Endothelial cell of umbilical vein (primary cell): ENCODE measurements around the gene ACSL6. TPM values are rescaled to one million over a fixed set of nuclear protein-coding genes. Genes with fewer than 3 reads are reported as not detected.

ENCODE experiments used
- BruUV-seq: library from RNA; stranded (reverse); fragments of 400-500 nt; replicated peaks from 2 replicates; lab custom pipeline; 2021; lab: Mats Ljungman, UMichigan
- CTCF ChIA-PET: fragments of 300-600, 350-600 bp; sonication (Branson Sonifier 250); formaldehyde crosslinking; loops from one replicate; lab custom pipeline; 2021; ENCODE audit warnings: antibody characterized with exemption, inconsistent platforms; lab: Charles Lee
- POLR2A ChIA-PET: fragments of 300-600, 350-600 bp; sonication (Branson Sonifier 250); formaldehyde crosslinking; loops from one replicate; lab custom pipeline; 2021; ENCODE audit warnings: antibody characterized with exemption, inconsistent platforms; lab: Charles Lee
- DNase-seq: peaks from one replicate; pipeline ENCODE4 v3.0.0-alpha.2; 2011; ENCODE audit warnings: low read depth, low spot score
- FAIRE-seq: peaks from 2 replicates; lab custom pipeline; 2011; peaks lifted over from hg19 to GRCh38; lab: Jason Lieb, UNC
- H2AFZ ChIP-seq: 2 replicates; pipeline ENCODE4 v1.6.0; 2012; ENCODE audit warnings: low read depth, low read length, control low read depth, inconsistent platforms
- H3K27ac ChIP-seq: 2 replicates; pipeline ENCODE4 v1.5.1; 2011; ENCODE audit warnings: low read depth, mild to moderate bottlenecking, control low read depth, low read length, moderate library complexity; ENCODE audit not compliant: insufficient read depth
- H3K27me3 ChIP-seq, 2 experiments: 2 replicates each; pipeline versions ENCODE4 v1.6.0 to v1.6.1; 2011; ENCODE audit warnings: low read length in 2 of 2, mixed read lengths in 1 of 2; ENCODE audit not compliant: control insufficient read depth in 2 of 2, insufficient read depth in 2 of 2
- H3K36me3 ChIP-seq, 2 experiments: 2 replicates in 1 of 2; 3 replicates in 1 of 2; pipeline ENCODE4 v1.5.1; 2011; ENCODE audit warnings: low read length in 2 of 2, mild to moderate bottlenecking in 1 of 2, moderate library complexity in 1 of 2; ENCODE audit not compliant: control insufficient read depth in 2 of 2, insufficient read depth in 2 of 2; ENCODE audit errors: extremely low read depth in 1 of 2
- H3K4me1 ChIP-seq: 3 replicates; pipeline ENCODE4 v1.5.1; 2011; ENCODE audit warnings: mild to moderate bottlenecking, low read length; ENCODE audit not compliant: control insufficient read depth, insufficient read depth; ENCODE audit errors: extremely low read depth
- H3K4me2 ChIP-seq: 2 replicates; pipeline ENCODE4 v1.6.1; 2011; ENCODE audit warnings: low read length, control low read depth, mixed read lengths; ENCODE audit not compliant: insufficient read depth
- H3K4me3 ChIP-seq, 3 experiments: fragments of 200-600 bp in 1 of 3; sonication (generic), shearing (Covaris generic) in 1 of 3; replicated peaks in 1 of 3; 2 replicates each; pipeline ENCODE4 v1.5.1; 2011 to 2016; ENCODE audit warnings: control low read depth in 3 of 3, low read length in 3 of 3, mild to moderate bottlenecking in 2 of 3, inconsistent platforms in 1 of 3, low read depth in 1 of 3, moderate library complexity in 1 of 3; ENCODE audit not compliant: insufficient read depth in 1 of 3
- H3K79me2 ChIP-seq: 2 replicates; pipeline ENCODE4 v1.6.0; 2012; ENCODE audit warnings: low read length, inconsistent platforms; ENCODE audit not compliant: control insufficient read depth, insufficient read depth
- H3K9ac ChIP-seq: replicated peaks from 2 replicates; pipeline ENCODE3; 2011; ENCODE audit warnings: low read length, control low read depth; ENCODE audit not compliant: insufficient read depth; ENCODE audit errors: extremely low read depth
- H3K9me1 ChIP-seq: replicated peaks from 3 replicates; pipeline ENCODE4 v1.6.0; 2011; ENCODE audit warnings: mild to moderate bottlenecking, low read length; ENCODE audit not compliant: control insufficient read depth, insufficient read depth; ENCODE audit errors: extremely low read depth
- H3K9me3 ChIP-seq: replicated peaks from 2 replicates; pipeline ENCODE4 v1.5.1; 2012; ENCODE audit warnings: low read length, inconsistent platforms; ENCODE audit not compliant: control insufficient read depth, insufficient read depth
- H4K20me1 ChIP-seq: replicated peaks from 2 replicates; pipeline ENCODE3; 2011; ENCODE audit warnings: mild to moderate bottlenecking, low read length; ENCODE audit not compliant: control insufficient read depth, insufficient read depth; ENCODE audit errors: extremely low read depth
- EZH2 ChIP-seq: IDR thresholded peaks from 2 replicates; pipeline ENCODE4 v1.6.1; 2012; ENCODE audit warnings: borderline replicate concordance, low read depth, mild to moderate bottlenecking, moderate library complexity, low read length, inconsistent platforms; ENCODE audit not compliant: severe bottlenecking
- FOS ChIP-seq: IDR thresholded peaks from 2 replicates; pipeline ENCODE4 v1.6.1; 2011; ENCODE audit warnings: mild to moderate bottlenecking, low read length, moderate library complexity, borderline replicate concordance; ENCODE audit not compliant: insufficient read depth
- GATA2 ChIP-seq: IDR thresholded peaks from 2 replicates; pipeline ENCODE4 v1.7.0; 2011; ENCODE audit warnings: low read depth, mild to moderate bottlenecking, moderate library complexity, mixed read lengths, low read length; ENCODE audit not compliant: insufficient read length, insufficient read depth
- JUN ChIP-seq: IDR thresholded peaks from 2 replicates; pipeline ENCODE4 v1.6.1; 2011; ENCODE audit warnings: borderline replicate concordance, low read depth; ENCODE audit not compliant: insufficient read length, insufficient read depth
- POLR2A ChIP-seq: IDR thresholded peaks from 2 replicates; pipeline ENCODE4 v1.6.1; 2012; ENCODE audit warnings: low read depth, mild to moderate bottlenecking, control low read depth, low read length
- POLR2AphosphoS5 ChIP-seq: IDR thresholded peaks from 2 replicates; pipeline ENCODE4 v1.6.1; 2012; ENCODE audit warnings: low read depth, mild to moderate bottlenecking, control low read depth, low read length, moderate library complexity; ENCODE audit not compliant: insufficient read depth
- dilution Hi-C: fragments of 300-500 bp; cut with MboI; formaldehyde crosslinking; loops from one replicate; pipeline ENCODE4 v1.15.0; 2019; ENCODE audit warnings: low sequenced_read_pairs; ENCODE audit not compliant: extremely low pct_ligation_motif_present
- intact Hi-C: fragments of 100-400 bp; cut with micrococcal nuclease; formaldehyde crosslinking; loops from one replicate; pipeline ENCODE4 v1.10.0; 2022
- polyA plus RNA-seq, 4 experiments: library from polyadenylated mRNA; depleted of rRNA in 3 of 4; stranded (reverse) in 3 of 4; unstranded in 1 of 4; fragments of >200 nt; gene quantifications; 2 replicates each; pipeline versions ENCODE4 v1.2.1 to v1.2.3, GENCODE V29; 2011 to 2012; ENCODE audit warnings: missing spikeins in 1 of 4
- total RNA-seq: library from RNA; stranded (reverse); gene quantifications from 2 replicates; pipeline ENCODE4 v1.2.3, GENCODE V29; 2021
- TF ChIP-seq, protein P1 (sequence below), 2 donors: IDR thresholded peaks; 1 replicate in 1 of 2; 2 replicates in 1 of 2; pipeline ENCODE4 v1.5.1; 2011; ENCODE audit warnings: low read length in 2 of 2, mild to moderate bottlenecking in 2 of 2, moderate library complexity in 2 of 2, control low read depth in 1 of 2, inconsistent platforms in 1 of 2, low read depth in 1 of 2; ENCODE audit not compliant: insufficient read depth in 1 of 2; ENCODE audit errors: extremely low read depth in 1 of 2

ACSL6 gene
- total and polyA plus RNA-seq, 2 donors (not counting 3 experiments of a cell fraction or from before 2014, with no cell fraction given) = not detected

GRCh38 chr5:131976414-131977211, 34.8 kb downstream of the ACSL6 start:
- H3K36me3 ChIP-seq = no peaks in the 10 kb centered on the region
- POLR2A ChIA-PET = no interaction called here
- dilution Hi-C loops (no loop called here), intact Hi-C loops (no loop called here)
- no peak overlapping the region for H2AFZ ChIP-seq
- CTCF ChIA-PET = interaction anchor here (1.0 kb wide), 1 partner anchor 16 kb away, joined by 4 read pairs; no protein-coding TSS in a partner anchor
- H3K4me3 ChIP-seq = no peak overlapping the region
- BruUV-seq = no TSS peak
- no peaks in the 10 kb centered on the region for H4K20me1 ChIP-seq
- peaks cover 0 to 2% of the 10 kb centered on the region in 2 experiments for H3K27me3 ChIP-seq
- H3K9me1 ChIP-seq = no peaks in the 10 kb centered on the region
- no peaks in the 10 kb centered on the region for H3K79me2 ChIP-seq
- no peak overlapping the region for H3K4me2 ChIP-seq
- peaks cover 5% of the 10 kb centered on the region for H3K4me1 ChIP-seq
- no peak for TF ChIP-seq POLR2AphosphoS5
- TF ChIP-seq JUN = no peak
- TF ChIP-seq, protein P1, sequence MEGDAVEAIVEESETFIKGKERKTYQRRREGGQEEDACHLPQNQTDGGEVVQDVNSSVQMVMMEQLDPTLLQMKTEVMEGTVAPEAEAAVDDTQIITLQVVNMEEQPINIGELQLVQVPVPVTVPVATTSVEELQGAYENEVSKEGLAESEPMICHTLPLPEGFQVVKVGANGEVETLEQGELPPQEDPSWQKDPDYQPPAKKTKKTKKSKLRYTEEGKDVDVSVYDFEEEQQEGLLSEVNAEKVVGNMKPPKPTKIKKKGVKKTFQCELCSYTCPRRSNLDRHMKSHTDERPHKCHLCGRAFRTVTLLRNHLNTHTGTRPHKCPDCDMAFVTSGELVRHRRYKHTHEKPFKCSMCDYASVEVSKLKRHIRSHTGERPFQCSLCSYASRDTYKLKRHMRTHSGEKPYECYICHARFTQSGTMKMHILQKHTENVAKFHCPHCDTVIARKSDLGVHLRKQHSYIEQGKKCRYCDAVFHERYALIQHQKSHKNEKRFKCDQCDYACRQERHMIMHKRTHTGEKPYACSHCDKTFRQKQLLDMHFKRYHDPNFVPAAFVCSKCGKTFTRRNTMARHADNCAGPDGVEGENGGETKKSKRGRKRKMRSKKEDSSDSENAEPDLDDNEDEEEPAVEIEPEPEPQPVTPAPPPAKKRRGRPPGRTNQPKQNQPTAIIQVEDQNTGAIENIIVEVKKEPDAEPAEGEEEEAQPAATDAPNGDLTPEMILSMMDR (IDR thresholded peaks at IDR 0.05; ENCODE audit: extremely low read depth in 1 of 2, insufficient read depth in 1 of 2, low read depth in 1 of 2, low read length in 2 of 2) = no peak
- no peak for TF ChIP-seq EZH2
- TF ChIP-seq FOS = no peak
- no peak for TF ChIP-seq POLR2A
- TF ChIP-seq GATA2 = no peak
- no peak overlapping the region for H3K9ac ChIP-seq
- no peak overlapping the region for H3K27ac ChIP-seq
- no peak for FAIRE-seq
- DNase-seq = no peak
- no peaks in the 10 kb centered on the region for H3K9me3 ChIP-seq
